ENCODE measurements around the gene KLHDC7A.
"Not testable (repeated sequence)": the region's sequence is repeated elsewhere in the genome, so short reads cannot be mapped to it uniquely, and the experiment has no call there.

KLHDC7A gene

DNA sequence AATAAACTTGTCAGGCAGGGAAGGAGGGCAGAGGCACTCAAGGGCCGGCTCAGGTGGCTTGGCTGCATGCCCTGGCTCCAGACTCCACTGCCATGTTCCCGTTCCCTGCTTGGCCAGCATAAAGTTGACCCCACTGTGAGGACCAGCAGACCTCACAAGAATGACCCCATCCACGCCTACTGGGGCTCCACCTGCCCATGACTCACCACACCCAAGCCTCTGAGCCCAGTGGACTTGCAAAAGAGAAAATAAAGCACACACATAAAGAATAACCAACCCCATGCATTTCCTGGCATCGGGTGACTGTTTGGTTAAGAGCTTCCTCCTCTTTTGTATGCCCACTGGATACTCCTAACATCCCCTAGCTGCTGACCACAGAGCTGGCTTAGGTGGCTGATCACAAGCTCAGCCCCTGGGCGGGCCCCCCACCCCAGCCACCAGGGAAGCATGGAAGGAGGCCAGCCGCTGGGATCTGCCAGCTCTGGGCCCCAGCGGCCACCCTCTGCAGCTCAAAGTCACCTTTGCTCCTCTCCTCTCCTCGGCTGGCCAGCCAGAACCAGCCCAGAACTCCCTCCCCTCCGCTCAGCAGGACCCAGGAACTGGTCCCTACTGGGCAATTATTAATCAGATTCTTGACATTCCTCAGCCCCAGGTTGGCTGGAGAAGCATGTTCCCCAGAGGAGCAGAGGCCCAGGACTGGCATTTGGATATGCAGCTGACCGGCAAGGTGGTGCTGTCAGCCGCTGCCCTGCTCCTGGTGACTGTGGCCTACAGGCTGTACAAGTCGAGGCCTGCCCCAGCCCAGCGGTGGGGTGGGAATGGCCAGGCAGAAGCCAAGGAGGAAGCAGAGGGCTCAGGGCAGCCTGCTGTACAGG is at the start of gene KLHDC7A:
Gene KLHDC7A (plus strand): TSS at position 616 of the 875 bp plus-strand sequence. CDS start 52 bp downstream, at position 668.
- no peak for DNase-seq

DNA sequence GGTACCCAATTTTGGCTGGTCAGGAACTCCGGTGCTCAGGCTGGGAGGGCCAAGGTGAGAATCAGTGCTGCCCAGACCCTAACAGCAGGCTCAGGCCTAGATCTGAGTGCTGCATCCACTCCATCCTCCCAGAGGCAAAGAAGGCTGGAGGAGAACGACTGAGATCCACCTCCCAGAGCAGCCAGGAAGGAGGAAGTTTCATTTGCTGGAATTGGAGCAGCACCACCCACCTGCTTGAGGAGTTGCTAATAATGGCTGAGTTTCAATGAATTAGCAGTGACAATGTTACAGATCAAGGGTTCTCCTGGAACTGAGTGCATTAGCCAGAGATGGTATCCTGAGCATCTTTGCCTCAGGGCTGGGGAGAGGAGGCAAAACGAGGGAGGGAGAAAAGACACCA is 46.7 kb upstream of the KLHDC7A start:
- DNase-seq = no peak

DNA sequence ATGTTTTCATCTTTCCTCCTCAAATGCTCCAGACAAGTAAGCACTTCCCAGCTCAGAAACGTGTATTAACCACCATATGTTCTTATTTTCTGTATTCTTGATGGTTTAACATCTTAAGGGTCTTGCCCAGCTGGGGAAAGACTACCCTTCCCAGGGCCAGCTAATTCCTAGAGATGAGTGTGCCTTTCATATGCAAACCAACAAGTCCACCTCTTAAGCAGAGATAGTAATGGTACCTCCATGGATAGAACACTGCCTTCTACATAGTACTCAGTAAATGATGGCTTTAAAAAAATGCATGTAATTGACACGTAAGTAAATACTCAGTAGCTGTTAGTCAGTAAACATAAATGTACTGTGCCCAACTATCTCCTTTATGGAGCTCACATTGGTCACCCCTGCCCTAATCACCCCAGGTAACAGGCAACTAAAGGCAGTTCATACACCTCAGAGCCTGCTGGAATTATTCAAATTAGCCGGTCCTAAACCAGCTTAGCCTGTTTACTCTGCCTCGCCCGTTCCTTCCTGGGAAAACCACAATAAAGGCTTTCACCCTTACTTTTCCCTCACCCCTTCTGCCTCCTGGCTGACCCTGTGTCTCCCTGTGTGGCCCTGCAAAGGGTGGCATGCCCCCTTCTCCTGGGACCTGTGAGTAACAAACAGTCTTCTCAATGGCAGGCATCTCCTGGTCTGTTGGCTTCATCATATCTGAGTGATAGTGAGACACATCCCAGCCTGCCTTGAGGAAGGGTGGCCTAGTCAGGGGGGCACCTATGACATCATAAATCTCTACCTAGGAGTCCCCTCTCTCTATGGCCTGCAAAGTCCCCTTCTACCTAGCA is 40.1 kb upstream of the KLHDC7A start:
- DNase-seq = no peak

DNA sequence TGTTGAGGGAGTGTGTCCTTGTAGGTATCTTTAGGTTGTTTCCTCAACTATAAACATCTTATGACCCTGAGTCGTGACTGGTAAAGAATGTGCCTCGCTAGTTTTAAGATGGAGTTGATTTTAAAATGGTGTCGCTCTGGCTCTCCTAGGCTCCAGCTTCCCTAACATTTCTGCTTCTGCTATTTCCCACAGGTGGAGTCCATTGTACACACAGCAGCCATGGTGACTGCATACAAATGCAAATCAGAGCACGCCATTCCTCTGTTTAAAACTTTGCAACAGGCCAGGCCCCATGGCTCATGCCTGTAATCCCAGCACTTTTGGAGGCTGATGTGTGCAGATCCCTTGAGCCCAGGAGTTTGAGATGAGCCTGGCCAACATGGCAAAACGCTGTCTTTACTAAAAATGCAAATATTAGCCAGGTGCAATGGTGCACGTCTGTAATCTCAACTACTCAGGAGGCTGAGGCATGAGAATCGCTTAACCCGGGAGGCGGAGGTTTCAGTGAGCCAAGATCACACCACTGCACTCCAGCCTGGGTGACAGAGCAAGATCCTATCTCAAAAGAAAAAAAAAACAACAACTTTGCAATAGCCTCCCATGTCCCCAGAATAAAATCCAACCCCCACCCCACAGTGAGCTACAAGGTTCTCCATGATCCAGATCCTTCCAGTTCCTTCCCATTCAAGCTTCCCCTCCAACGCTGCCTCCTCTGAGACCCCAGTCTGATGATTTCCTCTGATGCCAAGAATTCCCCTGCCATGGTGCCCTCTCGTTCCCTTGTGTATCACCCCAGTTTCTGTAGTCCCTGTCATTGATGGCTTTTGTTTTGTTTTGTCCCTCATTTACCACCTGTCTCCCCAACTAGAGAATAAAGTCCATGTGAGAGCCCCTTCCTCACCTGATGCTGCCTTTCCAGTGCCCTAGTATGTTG is 36.9 kb upstream of the KLHDC7A start:
- DNase-seq = no peak

DNA sequence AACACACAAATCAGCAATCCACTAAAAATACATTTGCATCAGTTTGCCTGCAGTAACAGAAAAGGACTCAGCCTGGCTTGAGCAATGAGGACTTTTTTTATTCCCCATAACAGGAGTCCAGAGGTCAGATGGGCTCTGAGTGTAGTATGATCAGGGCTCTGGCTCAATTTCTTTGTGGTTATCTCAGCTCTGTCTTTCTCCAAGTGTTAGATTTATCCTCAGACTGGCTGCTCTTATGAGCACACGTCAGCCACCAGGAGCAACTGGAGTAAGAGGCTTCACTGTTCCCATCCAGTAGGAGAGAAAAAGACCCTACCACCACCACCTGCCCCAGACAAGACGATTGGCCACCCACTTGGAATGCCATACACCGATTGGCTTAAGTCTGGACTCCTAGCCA is 36.2 kb upstream of the KLHDC7A start:
- DNase-seq = no peak

DNA sequence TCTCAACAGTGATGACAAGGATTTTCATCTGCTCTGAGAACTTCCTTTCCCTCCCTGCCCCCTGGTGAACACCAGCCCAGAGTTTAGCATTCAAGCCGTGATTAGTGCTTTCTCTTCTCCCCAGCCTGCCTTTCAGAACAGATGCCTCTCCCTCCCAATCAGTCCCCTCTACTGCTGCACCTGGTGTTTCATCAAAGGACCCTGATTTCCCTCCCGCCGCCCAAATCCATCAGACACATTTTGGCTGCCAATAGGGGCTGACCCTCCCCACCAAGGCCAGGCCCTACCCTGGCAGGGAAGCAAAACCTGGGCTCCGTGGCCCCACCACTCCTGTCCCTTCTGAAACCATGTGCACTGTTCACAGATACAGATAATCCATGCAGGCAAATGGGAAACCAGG is 34.0 kb upstream of the KLHDC7A start:
- no peak for DNase-seq

DNA sequence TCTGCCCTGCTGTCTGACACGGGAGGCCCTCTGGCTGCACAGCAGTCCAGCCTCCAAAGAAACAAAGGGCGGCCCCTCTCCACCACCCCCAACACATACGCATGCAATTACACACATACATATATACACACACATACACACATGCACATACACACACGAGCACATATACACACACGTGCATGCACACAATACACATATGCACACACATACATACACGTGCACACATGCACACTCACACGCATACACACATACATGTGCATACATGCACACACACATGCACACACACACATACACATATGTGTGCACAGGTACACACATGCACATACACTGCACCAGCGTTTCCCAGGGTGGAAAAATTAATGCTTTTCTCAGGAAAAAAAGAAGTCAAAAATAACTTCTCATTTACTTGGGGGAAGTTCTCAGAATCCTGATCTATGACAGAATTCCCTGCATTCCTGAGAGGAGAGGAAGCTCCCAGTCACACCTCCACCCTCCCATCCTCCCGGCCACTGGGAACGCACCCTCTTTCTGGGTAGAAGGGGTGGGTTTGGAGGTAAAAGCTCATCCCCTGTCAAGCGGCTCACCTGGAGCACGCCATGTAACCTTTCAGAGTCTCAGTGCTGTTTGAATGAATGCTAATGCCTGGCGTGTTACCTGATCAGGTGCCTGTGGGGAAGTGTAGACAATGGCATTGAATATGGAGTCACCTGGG is 33.1 kb upstream of the KLHDC7A start:
- DNase-seq = no peak

DNA sequence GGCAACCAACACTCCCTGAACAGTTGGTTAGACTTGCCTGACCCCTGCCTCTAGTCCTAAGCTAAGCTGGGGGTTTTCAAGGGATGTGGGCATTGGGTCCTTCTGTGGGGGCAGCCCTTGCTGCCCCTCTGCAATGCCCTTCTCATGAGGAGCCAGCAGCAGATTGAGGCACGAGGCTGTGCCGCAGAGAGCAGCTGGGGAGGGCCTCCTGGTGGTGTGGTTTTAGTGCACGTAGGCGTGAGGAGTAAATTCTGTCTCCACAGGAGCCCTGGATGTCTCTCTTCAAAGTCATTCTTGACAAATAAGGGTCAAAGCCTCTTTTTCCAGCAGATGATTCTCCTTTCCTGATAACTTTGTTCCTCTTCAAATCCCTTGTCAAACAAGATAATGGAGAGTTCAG is 31.8 kb upstream of the KLHDC7A start:
- no peak for DNase-seq

DNA sequence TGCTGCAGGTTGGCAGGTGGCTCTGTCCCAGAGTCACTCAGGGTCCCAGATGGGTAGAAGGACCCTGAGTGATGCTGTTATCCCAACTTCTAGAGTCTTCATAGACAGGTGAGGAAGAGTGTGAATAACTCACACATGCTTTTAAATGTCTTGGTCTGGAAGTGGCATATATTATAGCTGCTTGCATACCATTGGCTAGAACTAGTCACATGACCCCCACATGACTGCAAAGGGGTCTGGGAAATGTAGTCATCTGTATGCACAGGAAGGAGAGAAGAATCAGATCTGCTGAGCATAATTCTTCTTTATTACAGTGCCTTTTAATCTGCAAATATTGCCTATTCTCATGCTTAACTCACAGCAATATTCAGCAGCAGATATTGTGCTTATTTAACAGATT is 28.2 kb upstream of the KLHDC7A start:
- no peak for DNase-seq

DNA sequence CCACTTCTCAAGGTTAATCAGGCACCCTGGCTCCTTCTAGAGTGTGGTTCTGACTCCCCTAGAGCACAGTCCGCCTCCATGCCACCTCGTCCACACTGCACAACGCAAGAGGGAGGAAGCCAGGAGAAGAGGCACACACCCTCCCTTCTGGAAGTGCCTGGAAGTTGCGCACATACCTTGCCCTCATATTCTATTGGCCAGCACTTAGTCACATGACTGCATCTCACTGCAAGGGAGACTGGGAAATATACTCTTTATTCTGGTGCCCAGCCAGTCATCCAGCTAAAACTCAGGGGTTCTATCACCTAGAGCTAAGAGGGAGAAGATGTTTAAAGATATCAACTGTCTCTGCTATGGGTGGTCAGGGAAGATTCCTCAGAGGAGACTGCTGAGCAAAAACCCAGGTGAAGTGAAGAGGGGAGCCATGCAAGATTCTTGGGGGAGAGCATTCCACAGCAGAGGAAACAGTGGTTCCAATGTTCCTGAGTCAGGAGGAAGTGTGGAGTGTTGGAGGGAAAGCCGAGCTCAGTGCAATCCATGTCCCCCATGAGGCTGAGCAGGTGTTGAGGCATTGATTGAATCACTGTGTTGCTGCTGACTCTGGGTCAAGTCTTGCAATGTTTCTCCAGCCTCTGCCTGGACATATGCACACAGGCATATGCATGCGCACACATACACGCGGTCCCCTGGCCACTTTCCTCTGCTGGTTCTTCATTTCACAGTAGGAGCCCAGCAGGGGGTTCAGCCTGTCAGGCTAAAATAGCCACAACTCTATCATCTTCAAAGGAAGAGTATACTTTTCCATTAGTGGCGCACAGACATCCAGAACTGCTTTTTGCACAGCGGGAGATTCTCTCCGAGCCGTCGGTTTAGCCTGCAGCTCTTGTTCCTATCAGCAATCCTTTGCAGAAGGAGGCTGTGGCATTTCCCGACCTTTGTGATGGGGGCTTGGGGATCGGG is 22.3 kb upstream of the KLHDC7A start:
- DNase-seq = no peak

DNA sequence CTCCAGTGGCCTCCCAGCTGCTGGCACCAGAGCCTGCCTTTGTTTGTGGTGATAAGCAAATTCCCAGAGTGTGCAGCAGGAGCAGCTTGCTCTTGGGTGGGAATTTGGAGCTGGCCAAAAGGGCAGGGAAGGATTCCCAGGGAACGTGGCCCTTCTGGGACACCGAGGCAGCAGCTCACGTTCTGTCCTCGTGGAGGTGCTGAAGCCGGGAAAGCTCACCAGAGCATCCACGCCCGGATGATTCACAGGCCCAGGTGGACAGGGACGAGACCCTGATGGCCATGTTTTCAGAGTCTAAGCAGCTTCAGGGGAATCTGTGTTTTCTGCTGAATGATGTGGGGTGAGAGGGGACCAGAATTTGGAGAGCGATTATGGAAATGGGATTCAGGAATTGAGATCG is 19.1 kb upstream of the KLHDC7A start:
- no peak for DNase-seq

DNA sequence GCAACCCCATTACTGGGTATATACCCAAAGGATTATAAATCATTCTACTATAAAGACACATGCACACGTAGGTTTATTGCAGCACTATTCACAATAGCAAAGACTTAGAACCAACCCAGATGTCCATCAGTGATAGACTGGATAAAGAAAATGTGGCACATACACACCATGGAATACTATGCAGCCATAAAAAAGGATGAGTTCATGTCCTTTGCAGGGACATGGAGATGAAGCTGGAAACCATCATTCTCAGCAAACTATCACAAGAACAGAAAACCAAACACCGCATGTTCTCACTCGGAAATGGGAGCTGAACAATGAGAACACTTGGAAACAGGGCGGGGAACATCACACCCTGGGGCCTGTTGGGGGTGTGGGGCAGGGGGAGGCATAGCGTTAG is 18.2 kb upstream of the KLHDC7A start:
- not testable (repeated sequence) for DNase-seq

DNA sequence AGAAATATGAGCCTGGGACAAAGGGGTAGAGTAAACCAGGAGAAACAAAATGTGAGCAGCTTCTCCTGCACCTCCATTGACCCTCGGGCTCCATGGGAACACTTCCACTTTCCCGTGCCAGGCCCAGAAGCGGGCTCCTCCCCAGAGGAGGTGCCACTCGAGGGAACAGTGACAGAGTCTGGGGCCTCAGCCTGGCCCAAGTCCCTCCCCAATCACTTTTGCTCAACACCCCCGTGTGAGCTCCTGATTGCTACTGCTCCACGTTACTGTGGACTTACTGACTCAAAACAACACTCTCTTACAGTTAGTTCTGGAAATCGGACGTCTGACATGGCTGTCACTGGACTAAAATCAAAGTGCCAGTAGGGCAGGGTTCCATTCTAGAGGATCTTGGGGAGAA is 17.7 kb upstream of the KLHDC7A start:
- DNase-seq = no peak

DNA sequence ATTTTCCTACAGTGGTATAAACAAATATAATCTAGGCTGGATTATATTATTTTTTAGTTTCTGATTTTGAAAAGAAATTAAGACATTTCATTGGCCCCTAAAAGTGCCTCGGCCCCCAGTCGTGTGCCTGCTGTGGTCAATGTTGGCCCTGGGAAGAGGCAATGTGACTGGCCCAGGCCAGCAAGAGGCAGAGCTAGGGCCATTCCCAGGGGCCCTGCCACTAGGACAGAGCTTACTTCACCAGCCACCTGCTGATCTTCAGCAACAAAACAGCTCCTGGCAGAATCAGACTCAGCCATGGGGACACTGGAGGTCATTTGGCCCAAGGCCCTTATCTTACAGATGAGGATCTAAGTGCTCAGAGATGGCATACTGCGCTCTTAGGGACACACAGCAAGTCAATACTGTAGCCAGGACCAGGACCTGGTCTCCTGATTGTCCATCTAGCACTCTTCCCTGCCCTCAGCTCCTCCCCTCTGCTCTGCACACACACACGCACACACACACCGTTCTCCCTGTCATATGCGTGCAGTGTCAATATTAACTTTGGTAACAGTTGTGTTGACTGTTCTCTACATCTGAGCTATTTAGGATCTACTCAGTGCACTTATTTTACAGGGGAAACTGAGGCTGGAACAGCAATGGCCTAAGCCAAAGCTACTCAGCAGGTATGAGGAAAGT is 16.6 kb upstream of the KLHDC7A start:
- no peak for DNase-seq

DNA sequence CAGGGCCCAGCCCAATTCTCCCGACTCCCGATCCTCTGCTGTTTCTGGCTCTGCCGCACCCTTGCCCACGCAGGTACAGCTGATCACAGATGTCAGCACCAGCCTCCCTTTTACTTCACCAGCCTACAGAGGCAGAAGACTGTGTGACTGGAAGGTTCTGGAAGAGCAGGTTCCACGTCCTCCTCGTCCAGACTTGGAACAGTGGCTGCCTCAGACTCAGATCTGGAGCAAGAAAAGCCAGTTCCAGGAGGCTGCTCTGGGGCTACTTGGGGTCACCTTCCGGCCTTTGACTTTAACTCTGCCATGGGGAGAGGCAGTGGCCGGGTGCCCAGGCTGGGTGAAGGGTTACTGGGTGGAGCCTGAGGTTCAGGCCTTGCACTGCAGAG is 16.1 kb upstream of the KLHDC7A start:
- no peak for DNase-seq

DNA sequence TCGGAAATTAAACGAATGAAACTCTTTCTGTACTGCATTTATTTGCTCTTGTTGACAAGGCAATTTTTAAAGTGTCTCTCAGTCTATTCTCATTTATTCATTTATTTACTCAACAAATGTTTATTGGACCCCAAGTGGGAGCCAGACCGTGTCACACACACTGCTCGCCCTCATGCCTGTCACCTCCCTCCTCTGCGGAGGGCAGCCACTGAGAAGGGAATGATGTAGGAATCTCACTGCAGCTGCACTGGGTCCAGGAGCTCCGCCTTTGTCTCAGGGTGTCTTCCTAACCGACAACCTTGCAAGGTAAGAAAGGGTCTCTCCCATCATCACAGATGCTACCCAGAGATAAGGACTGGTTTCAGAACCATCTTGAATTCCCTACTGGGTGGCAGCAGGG is 14.1 kb upstream of the KLHDC7A start:
- no peak for DNase-seq

DNA sequence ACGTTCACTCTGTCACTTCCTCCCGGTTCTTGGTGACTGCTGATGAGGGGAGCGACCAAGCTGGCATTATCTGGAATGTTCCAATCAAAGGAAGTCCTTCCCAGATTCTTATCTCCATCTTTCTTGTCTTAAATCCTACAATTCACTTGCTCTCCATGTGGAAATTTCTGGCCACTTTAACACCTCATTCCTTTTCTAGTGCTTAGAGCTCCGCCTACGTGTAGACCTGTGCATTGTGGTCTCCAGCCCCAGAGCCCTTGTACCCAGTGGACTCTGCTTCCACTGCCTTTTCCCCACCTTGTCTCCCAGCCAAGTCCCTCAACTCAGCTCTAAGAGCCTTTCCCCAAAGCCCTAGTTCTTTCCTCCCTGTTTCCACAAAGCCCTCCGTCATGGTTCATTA is 12.2 kb upstream of the KLHDC7A start:
- DNase-seq = no peak

DNA sequence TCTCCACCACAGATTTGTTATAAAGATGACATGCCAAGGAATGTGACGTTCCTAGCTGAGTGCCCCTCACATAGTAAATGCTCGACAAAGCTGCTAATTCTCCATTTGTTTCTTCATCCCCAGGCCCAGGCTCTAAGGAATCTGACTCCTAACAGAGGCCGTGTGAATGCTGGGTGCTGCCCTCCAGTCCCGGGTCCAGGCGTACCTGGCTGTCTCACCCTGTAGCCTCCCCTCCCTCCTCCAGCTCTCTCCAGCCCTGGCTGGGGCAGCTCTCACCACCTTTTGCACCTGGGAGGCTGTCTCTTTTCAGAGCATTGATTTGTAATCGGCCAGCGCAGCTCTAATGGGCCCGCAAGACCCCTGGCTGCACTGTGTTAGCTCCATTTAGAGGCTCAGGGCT is 11.2 kb upstream of the KLHDC7A start:
- no peak for DNase-seq

DNA sequence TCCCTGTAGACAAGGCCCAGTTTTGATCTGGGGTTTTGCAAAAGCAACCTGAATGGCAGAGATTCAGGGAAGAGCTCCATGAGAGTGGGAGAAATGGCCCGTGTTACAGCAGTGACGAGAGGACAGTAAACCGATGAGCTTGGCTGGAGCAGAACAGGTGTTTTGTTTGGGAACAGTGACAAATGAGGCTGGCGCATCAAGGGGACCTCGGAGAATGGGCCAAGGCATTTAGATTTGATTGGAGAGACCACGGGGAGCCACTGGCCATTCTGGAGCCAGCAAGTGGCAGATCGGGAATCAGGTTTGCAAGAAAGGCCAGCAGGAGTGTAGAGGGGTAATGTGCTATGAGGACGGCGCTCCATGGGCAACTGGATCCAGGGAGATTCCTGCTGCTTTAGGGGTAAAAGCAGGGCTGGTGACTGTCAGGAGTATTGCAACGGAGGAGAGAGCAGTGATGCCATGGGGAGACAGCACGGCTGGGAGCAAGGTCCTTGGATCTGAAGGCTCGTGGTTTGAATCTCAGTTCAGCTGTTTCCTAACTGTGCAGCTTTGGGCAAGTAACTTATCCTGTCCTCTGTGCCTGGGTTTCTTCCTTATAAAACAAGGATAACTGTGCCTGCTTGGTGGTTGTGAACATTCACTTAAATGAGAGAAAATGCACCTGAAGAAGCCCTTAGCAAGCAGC is 9.9 kb upstream of the KLHDC7A start:
- DNase-seq = no peak
